ENCODE measurements around the gene RPE65. TPM values are rescaled to one million over a fixed set of nuclear protein-coding genes. Genes with fewer than 3 reads are reported as not detected.

Gene RPE65
- total and polyA plus RNA-seq, 2 of the 8 experiments (the other 6 are each of a cell fraction or from before 2014, with no cell fraction given): not detected

DNA sequence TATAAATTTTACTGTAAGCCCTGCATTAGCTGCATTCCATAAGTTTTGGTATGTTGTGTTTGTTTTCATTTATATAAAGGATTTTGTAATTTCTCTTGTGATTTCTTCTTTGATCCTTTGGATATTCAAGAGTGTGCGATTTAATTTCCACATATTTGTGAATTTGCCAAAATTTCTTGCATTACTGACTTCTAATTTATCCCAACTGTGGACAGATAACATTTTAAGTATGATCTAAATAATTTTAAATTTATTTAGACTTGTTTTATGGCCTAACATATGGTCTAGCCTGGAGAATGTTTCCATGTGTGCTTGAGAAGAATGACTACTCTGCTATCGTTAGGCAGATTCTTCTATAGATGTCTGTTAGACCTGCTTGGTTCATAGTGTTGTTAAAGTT lies 23.2 kb downstream of the RPE65 start:
- DNase-seq (ENCODE audit: low read depth in 1 of 2, low spot score in 2 of 2): no peak
- no peak overlapping the region for H2BK5ac ChIP-seq (ENCODE audit: low read depth, low read length)
- WGBS, 2 experiments (ENCODE audit: extremely low coverage in 1 of 2, insufficient coverage in 1 of 2, insufficient read length in 1 of 2, insufficient replicate concordance in 2 of 2, low coverage in 1 of 2, low lambda C conversion rate in 2 of 2, missing lambda C conversion rate in 1 of 2): 90% methylated on average over 2 of the region's 2 CpGs; no CpG with 5 or more reads in 1 of the 2 experiments
- H3K79me1 ChIP-seq (ENCODE audit: low read depth, low read length): no peaks in the 10 kb centered on the region
- H2BK20ac ChIP-seq (ENCODE audit: low read length): no peak overlapping the region
- FAIRE-seq: no peak
- H3K9me3 ChIP-seq (ENCODE audit: insufficient read depth in 2 of 2, low read depth in 1 of 2, low read length in 1 of 2): no peaks in the 10 kb centered on the region
- POLR2A ChIA-PET (ENCODE audit: partially characterized antibody): no interaction called here
- H4K8ac ChIP-seq (ENCODE audit: extremely low read depth, insufficient read depth, low read length): no peak overlapping the region
- no peak overlapping the region for H4K91ac ChIP-seq (replicated peaks; ENCODE audit: insufficient read length, low read length)
- no peak overlapping the region for H2BK15ac ChIP-seq (ENCODE audit: low read length)
- no peak overlapping the region for H3K4ac ChIP-seq (replicated peaks; ENCODE audit: insufficient read length, low read depth, low read length)
- no peak overlapping the region for H4K5ac ChIP-seq (ENCODE audit: insufficient read length, low read depth, low read length)
- no peak overlapping the region for H3K4me2 ChIP-seq (ENCODE audit: insufficient read depth in 1 of 2, low read depth in 2 of 2, low read length in 2 of 2)
- no peak overlapping the region for H3K18ac ChIP-seq (ENCODE audit: extremely low read depth, low read length)
- no peaks in the 10 kb centered on the region for H3K79me2 ChIP-seq (ENCODE audit: control insufficient read depth in 1 of 2, insufficient read depth in 2 of 2, low read length in 2 of 2)
- no peak overlapping the region for H3K23ac ChIP-seq (ENCODE audit: insufficient read length)
- H3K9ac ChIP-seq (replicated peaks in 1 of 4; ENCODE audit: extremely low read depth in 1 of 4, low read depth in 3 of 4, low read length in 3 of 4): no peak overlapping the region
- no peak overlapping the region for H3K14ac ChIP-seq (ENCODE audit: insufficient read length)
- H2BK12ac ChIP-seq (ENCODE audit: low read depth, low read length): no peak overlapping the region
- no peaks in the 10 kb centered on the region for H3K4me1 ChIP-seq (replicated peaks in 1 of 4; ENCODE audit: control insufficient read depth in 3 of 4, insufficient read depth in 4 of 4, low read length in 3 of 4)
- H4K20me1 ChIP-seq (replicated peaks in 1 of 2; ENCODE audit: control insufficient read depth in 1 of 2, insufficient read depth in 2 of 2, low read length in 2 of 2): no peaks in the 10 kb centered on the region
- H3K56ac ChIP-seq (replicated peaks; ENCODE audit: insufficient read length, low read depth, low read length): no peak overlapping the region
- no peaks in the 10 kb centered on the region for H3K23me2 ChIP-seq (ENCODE audit: low read depth, low read length)
- no peak overlapping the region for H2AK5ac ChIP-seq (ENCODE audit: low read depth, low read length)
- H2AFZ ChIP-seq (ENCODE audit: low read length): no peak overlapping the region
- no peak overlapping the region for H2BK120ac ChIP-seq (replicated peaks; ENCODE audit: low read depth, low read length)
- no peaks in the 10 kb centered on the region for H3K36me3 ChIP-seq (ENCODE audit: control insufficient read depth in 2 of 4, insufficient read depth in 4 of 4, low read length in 3 of 4)
- H3K27me3 ChIP-seq (replicated peaks in 1 of 4; ENCODE audit: control insufficient read depth in 3 of 4, extremely low read depth in 1 of 4, insufficient read depth in 3 of 4, low read length in 3 of 4): no peaks in the 10 kb centered on the region
- H3K4me3 ChIP-seq (ENCODE audit: extremely low read depth in 1 of 4, insufficient read depth in 2 of 4, low read depth in 3 of 4, low read length in 4 of 4): no peak overlapping the region
- no peak overlapping the region for H3K27ac ChIP-seq (ENCODE audit: low read depth, low read length)
- CTCF ChIA-PET (ENCODE audit: partially characterized antibody): interaction anchor here (1.5 kb wide), 1 partner anchor 10 kb away, joined by 5 read pairs; no protein-coding TSS in a partner anchor
- TF ChIP-seq CREB1 (IDR thresholded peaks at IDR 0.05): no peak
- TF ChIP-seq, protein P1, sequence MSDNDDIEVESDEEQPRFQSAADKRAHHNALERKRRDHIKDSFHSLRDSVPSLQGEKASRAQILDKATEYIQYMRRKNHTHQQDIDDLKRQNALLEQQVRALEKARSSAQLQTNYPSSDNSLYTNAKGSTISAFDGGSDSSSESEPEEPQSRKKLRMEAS (IDR thresholded peaks at IDR 0.05): no peak
- TF ChIP-seq, protein P2, sequence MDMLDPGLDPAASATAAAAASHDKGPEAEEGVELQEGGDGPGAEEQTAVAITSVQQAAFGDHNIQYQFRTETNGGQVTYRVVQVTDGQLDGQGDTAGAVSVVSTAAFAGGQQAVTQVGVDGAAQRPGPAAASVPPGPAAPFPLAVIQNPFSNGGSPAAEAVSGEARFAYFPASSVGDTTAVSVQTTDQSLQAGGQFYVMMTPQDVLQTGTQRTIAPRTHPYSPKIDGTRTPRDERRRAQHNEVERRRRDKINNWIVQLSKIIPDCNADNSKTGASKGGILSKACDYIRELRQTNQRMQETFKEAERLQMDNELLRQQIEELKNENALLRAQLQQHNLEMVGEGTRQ (IDR thresholded peaks at IDR 0.05; ENCODE audit: low read length): no peak
- TF ChIP-seq SIN3A (conservative IDR thresholded peaks at IDR 0.05 in 1 of 2, IDR thresholded peaks at IDR 0.05 in 1 of 2; ENCODE audit: low read depth in 1 of 2, low read length in 2 of 2): no peak
- TF ChIP-seq, protein P3, sequence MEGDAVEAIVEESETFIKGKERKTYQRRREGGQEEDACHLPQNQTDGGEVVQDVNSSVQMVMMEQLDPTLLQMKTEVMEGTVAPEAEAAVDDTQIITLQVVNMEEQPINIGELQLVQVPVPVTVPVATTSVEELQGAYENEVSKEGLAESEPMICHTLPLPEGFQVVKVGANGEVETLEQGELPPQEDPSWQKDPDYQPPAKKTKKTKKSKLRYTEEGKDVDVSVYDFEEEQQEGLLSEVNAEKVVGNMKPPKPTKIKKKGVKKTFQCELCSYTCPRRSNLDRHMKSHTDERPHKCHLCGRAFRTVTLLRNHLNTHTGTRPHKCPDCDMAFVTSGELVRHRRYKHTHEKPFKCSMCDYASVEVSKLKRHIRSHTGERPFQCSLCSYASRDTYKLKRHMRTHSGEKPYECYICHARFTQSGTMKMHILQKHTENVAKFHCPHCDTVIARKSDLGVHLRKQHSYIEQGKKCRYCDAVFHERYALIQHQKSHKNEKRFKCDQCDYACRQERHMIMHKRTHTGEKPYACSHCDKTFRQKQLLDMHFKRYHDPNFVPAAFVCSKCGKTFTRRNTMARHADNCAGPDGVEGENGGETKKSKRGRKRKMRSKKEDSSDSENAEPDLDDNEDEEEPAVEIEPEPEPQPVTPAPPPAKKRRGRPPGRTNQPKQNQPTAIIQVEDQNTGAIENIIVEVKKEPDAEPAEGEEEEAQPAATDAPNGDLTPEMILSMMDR (IDR thresholded peaks at IDR 0.05; ENCODE audit: control extremely low read depth in 1 of 3, insufficient read depth in 1 of 3, low read depth in 1 of 3, low read length in 3 of 3): no peak
- no peak for TF ChIP-seq SRF (IDR thresholded peaks at IDR 0.05; ENCODE audit: low read depth, low read length)
- TF ChIP-seq TBP (IDR thresholded peaks at IDR 0.05; ENCODE audit: low read depth, low read length): no peak
- no peak for TF ChIP-seq CHD1 (IDR thresholded peaks at IDR 0.05; ENCODE audit: low read depth, low read length)
- TF ChIP-seq SAP30 (IDR thresholded peaks at IDR 0.05; ENCODE audit: insufficient read depth, insufficient replicate concordance, low read length): no peak
- TF ChIP-seq YY1 (IDR thresholded peaks at IDR 0.05; ENCODE audit: low read depth, low read length): no peak
- no peak for TF ChIP-seq JUN (IDR thresholded peaks at IDR 0.05; ENCODE audit: low read depth, low read length)

Measured in H1 (cell line).